GM18951 (cell line): ENCODE results near the gene SLC22A13.
"Not testable (repeated sequence)": the region's sequence is repeated elsewhere in the genome, so short reads cannot be mapped to it uniquely, and the experiment has no call there.

Source experiments
- POLR2A ChIP-seq: IDR thresholded peaks from 4 replicates; pipeline ENCODE4 v1.6.1; 2011; ENCODE audit warnings: mild to moderate bottlenecking; ENCODE audit not compliant: insufficient read length, insufficient read depth; ENCODE audit errors: extremely low read depth
- in situ Hi-C: fragments of 300-500 bp; cut with MboI; formaldehyde crosslinking; loops from one replicate; pipeline ENCODE4 v1.12.0; 2022; ENCODE audit warnings: low sequenced_read_pairs, mixed read lengths, inconsistent platforms; ENCODE audit not compliant: unreplicated experiment

SLC22A13 gene

DNA sequence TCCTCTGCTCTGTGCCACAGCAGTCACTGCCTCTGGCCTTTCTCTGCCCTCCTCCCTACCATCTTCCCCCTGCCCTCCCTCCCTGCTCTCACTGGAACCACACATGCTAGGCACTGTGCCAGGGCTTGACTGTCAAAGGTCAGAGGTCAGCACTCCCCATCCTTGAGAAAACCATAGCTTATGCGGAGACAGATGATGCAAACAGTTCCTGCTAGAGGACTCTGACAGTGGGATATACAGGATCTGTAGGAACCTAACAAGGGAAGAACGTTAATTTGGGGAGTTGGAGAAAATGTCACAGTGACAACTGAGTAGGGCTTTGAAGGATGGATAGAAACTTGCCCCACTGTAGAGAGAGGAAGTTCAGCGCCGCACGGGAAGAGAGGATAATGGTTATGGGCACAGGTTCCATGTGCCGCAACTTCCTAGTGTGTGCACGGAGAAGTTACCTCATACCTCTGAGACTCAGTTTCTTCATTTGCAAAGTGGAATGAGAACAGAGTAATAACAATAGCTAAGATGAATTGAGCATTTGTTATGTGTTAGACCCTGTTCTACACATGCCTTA, 51.7 kb downstream of the SLC22A13 start:
- in situ Hi-C loops = no loop called here
- TF ChIP-seq POLR2A = no peak

DNA sequence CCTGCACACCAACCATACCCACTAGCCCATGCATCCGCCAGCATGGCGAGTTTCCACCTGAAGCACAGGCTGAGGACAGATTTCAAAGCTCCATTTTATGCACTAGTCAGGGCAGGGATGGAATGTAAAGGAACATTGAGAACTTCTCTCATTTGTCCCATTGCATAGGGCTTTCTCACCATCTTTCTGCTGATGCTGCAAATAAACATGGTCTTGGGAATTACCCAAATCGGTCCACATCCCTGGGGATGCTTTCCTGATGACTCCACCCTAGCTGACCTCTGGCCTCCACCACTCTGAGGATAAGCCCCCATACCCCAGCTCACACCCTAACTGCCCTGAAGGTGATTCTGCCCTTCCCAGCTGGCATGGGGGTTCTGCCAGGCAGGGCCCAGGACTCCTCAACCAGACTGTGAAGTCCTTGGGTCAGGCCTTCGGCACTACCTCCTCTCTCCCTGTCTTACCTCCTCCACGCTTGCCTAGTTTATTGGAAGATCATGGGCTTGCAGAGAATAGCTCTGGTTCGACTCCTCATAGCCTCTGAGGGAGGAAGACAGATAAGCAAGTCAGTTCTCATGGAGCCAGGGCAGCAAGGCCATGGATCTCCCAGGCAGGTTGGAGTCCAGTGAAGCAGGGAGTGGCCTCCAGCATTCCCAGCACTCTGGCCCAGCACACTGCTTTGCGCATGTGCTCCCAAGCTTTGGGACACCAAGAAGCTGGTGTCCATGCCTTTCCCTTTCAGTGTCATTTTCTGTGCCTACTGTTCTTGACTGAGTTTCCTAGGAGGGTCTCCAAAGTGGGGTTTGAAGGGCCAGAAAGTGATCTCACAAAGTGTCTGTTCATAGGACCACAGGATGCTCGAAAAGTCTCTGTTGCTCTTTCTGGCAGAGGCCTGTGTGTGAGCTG, 53.4 kb downstream of the SLC22A13 start:
- in situ Hi-C loops = no loop called here

DNA sequence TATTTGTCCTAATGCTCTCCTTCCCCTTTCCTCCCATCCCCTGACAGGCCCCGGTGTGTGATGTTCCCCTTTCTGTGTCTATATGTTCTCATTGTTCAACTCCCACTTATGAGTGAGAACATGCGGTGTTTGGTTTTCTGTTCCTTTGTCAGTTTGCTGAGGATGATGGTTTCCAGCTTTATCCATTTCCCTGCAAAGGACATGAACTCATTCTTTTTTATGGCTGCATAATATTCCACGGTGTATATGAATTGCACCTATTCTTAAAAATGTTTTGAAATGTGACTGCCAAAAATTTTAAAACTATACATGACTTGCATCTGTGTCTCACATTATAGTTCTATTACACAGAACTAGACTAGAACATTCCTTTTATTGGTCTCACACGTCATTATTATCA, 55.0 kb downstream of the SLC22A13 start:
- in situ Hi-C loops = not testable (repeated sequence)

More for the DNA sequence above, 53.4 kb downstream of the SLC22A13 start:
- no peak for TF ChIP-seq POLR2A

DNA sequence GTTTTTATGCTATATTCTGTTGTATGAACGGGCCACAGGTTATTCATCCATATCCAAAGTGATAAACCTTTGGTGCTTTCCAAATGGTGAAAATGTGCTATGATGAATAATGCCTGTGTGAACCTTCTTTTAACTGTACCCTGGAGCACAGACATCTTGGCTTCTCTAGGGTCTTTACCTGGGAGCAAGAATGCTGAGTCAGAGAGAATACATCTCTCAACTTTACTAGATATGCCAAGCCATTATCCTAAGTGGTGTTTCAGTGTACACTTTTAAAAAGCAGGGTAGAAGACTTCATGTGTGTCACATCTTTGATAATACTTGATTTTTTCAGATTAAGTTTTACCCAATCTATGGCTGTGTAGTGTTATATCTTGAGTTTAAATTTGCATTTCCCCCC, 57.4 kb downstream of the SLC22A13 start:
- no peak for TF ChIP-seq POLR2A
- in situ Hi-C loops = no loop called here

DNA sequence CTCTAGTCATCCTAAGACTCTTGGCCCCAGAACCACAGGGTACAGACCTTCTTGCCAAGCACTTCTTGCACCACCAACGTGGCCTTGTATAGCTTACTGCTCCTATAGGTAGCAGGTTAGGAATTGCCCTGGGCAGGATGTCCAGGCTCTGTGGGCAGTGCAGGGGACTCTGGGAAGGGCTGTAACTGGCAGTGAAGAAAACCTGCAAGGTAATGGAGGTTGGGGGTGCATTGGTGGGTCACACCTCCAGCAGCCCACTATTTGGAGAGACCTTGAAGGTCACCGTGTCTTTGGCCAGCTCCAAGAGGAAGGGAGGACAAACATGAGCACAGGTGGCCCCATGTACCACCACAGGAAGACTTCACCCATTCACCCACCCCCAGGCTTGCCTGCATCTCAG, 59.6 kb downstream of the SLC22A13 start:
- in situ Hi-C loops = no loop called here
- TF ChIP-seq POLR2A = no peak

DNA sequence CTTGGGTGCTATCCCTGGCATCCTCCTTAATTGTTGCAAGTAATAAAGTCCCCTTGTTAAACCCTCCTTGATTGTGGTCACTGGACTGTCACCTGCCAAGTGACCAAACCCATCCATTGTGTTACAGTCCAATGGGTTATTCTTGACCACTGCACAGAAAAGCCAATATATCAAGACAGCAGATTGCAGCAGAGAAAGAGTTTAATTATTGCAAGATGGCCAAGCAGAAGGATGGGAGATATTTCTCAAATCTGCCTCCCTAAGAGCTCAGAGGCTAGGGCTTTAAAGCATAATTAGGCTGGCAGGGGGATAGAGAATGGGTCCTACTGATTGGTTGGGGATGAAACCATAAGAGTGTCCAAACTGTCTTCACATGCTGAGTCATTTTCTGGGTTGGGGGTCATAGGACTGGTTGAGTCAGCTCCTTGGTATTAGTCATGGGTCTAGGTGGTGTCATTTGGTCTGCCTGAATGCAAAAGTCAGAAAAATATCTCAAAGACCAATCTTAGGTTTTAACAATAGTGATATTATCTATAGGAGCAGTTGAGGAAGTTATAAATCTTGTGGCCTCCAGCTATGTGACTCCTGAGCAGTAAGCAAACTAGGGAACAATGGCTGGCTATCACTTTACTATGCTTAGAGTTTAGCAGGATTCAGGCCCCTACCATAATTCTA, 61.9 kb downstream of the SLC22A13 start:
- in situ Hi-C loops = no loop called here
- TF ChIP-seq POLR2A = no peak
